Right lobe of liver (tissue), 6 donors: ENCODE data around the gene S100A7. TPM values are rescaled to one million over a fixed set of nuclear protein-coding genes. Genes with fewer than 3 reads are reported as not detected.

Experiments used
- ATAC-seq, 4 donors: fragments of 200-7000 bp; cut with Tn5 transposase; one replicate each; pipeline ENCODE4 v1.9.1; 2020; ENCODE audit warnings: mild to moderate bottlenecking in 4 of 4, moderate library complexity in 4 of 4
- DNase-seq, 3 donors: peaks; one replicate each; pipeline ENCODE4 v3.0.0-alpha.2; 2020
- H3K27ac ChIP-seq, 3 donors: fragments of 200-600 bp; one replicate each; pipeline ENCODE4 v1.8.0; 2022
- H3K27me3 ChIP-seq, 2 donors: fragments of 200-600 bp; one replicate each; pipeline ENCODE4 v1.8.0; 2022
- H3K36me3 ChIP-seq, 4 donors: fragments of 200-600 bp; sonication (generic) in 1 of 4; one replicate each; pipeline versions ENCODE4 v1.5.1 to v1.8.0; 2017 to 2022; ENCODE audit warnings: control low read depth in 1 of 4
- H3K4me1 ChIP-seq, 4 donors: fragments of 200-600 bp; sonication (generic) in 1 of 4; one replicate each; pipeline versions ENCODE4 v1.5.1 to v1.8.0; 2017 to 2022; ENCODE audit warnings: control low read depth in 1 of 4
- H3K4me3 ChIP-seq, 3 donors: fragments of 200-600 bp; one replicate each; pipeline ENCODE4 v1.8.0; 2022
- H3K9me3 ChIP-seq, 4 donors: fragments of 200-600 bp; sonication (generic) in 1 of 4; one replicate each; pipeline versions ENCODE4 v1.5.1 to v1.8.0; 2017 to 2022; ENCODE audit warnings: control low read depth in 1 of 4
- POLR2A ChIP-seq: fragments of 450-650 bp; IDR thresholded peaks from one replicate; pipeline ENCODE4 v1.6.1; 2017; ENCODE audit warnings: antibody characterized with exemption, mild to moderate bottlenecking
- WGBS: methylation state at CpG from one replicate; pipeline ENCODE4 v1.1.6; 2018; ENCODE audit warnings: low coverage, low lambda C conversion rate; ENCODE audit not compliant: insufficient coverage; ENCODE audit errors: missing lambda C conversion rate; 5-methylcytosine and 5-hydroxymethylcytosine counted together
- intact Hi-C, 2 donors: fragments of 100-400 bp; cut with DNase I; formaldehyde crosslinking; loops; one replicate each; pipeline versions ENCODE4 v1.11.2 to v1.14.1; 2022
- total RNA-seq, 6 experiments: library from RNA; depleted of rRNA in 2 of 6; stranded (reverse); fragments of >200 nt in 2 of 6; fragmentation: NEBNext Ultra II Directional in 3 of 6; extraction: Animal tissue kit (Norgen Biotek cat#: 25700) in 3 of 6; gene quantifications; one replicate each; pipeline versions ENCODE4 v1.1.0 to v1.2.4, GENCODE V29; 2016 to 2023
- TF ChIP-seq, protein P1 (sequence below), 4 donors: fragments of 200-600 bp in 3 of 4; fragments of 450-650 bp in 1 of 4; IDR thresholded peaks; one replicate each; pipeline versions ENCODE4 v1.5.1 to v1.8.0; 2016 to 2022; ENCODE audit warnings: antibody characterized with exemption in 4 of 4, mild to moderate bottlenecking in 2 of 4
- donor health status: DM: no; HTN: yes; CAD: no.
- donor health status: DM: no; HTN: no; CAD: no.
- donor health status: DM: no; HTN: no; CAD: no.
- donor health status: DM: no; HTN: yes; CAD: no.
- donor health status: DM: no; HTN: yes; CAD: no.

The S100A7 gene
- total RNA-seq, 6 experiments from 2014 or later = not detected

DNA sequence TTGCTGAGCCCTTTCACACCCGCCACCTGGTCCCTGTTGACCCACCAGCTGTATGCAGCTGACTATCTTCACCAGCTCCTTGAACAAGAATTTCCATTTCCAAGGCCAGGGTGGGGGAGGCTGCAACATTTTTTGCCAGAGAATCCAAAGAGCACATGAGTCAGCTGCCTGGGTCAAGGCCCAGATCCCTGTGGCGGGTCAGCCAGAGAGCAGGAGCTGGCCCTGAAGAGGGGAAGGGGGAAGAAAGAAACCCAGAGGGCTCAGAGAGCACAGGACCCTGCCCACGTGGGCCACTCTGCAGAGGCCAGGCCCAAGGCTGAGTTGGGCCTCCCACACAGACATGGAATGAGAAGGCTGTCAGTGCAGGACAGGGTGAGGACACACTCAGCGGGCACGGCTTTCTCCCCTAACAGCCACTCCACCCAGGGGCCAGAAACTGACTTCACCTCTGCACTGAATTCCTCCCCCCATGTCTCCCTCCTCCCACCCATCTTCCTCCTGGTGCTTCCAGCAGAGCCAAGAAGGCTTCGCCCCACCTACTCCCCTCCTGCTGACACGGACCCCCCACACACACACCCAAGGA is 46.5 kb upstream of the S100A7 start:
- Histone ChIP-seq H3K36me3 (no peaks in the 10 kb centered on the region), H3K27me3 (no peaks in the 10 kb centered on the region), H3K27ac (no peak overlapping the region), H3K4me1 (peaks cover 0 to 8% (median 2%) of the 10 kb centered on the region in 4 donors), H3K4me3 (no peak overlapping the region), H3K9me3 (no peaks in the 10 kb centered on the region)
- intact Hi-C loops = no loop called here
- TF ChIP-seq, protein P1, sequence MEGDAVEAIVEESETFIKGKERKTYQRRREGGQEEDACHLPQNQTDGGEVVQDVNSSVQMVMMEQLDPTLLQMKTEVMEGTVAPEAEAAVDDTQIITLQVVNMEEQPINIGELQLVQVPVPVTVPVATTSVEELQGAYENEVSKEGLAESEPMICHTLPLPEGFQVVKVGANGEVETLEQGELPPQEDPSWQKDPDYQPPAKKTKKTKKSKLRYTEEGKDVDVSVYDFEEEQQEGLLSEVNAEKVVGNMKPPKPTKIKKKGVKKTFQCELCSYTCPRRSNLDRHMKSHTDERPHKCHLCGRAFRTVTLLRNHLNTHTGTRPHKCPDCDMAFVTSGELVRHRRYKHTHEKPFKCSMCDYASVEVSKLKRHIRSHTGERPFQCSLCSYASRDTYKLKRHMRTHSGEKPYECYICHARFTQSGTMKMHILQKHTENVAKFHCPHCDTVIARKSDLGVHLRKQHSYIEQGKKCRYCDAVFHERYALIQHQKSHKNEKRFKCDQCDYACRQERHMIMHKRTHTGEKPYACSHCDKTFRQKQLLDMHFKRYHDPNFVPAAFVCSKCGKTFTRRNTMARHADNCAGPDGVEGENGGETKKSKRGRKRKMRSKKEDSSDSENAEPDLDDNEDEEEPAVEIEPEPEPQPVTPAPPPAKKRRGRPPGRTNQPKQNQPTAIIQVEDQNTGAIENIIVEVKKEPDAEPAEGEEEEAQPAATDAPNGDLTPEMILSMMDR (IDR thresholded peaks at IDR 0.05) = no peak
- no peak for TF ChIP-seq POLR2A
- DNase-seq (peak; percentile 72 to 75 (median 73)), ATAC-seq (peak; percentile 63 to 90 (median 82))
- WGBS = 75% methylated on average over 3 of the region's 7 CpGs

DNA sequence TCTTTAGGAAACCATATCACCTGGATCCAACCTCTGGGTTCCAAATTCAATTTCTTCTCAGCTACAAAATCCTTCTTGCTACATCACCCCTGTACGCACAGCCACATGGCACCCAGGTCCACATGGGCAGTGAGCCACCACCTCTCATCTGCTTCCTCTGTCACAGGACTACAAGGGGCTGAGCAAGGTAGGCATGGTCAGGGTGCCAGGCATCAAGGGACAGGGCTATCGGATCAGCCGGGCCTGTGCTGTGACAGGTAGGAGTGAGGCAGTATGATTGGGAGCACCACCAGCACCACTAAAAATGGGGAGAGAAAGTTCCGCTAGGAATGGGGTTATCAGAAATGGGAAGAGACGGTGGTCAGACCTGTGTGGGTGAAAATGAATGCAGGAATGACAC is 45.9 kb upstream of the S100A7 start:
- no peak overlapping the region for H3K27ac ChIP-seq
- intact Hi-C loops = no loop called here
- 84% methylated on average over 3 of the region's 5 CpGs for WGBS
- no peak for TF ChIP-seq POLR2A
- TF ChIP-seq, protein P1 (IDR thresholded peaks at IDR 0.05) = no peak
- peaks cover 0 to 8% (median 2%) of the 10 kb centered on the region in 4 donors for H3K4me1 ChIP-seq
- H3K36me3 ChIP-seq = no peaks in the 10 kb centered on the region
- H3K27me3 ChIP-seq = no peaks in the 10 kb centered on the region
- no peak overlapping the region for H3K4me3 ChIP-seq
- H3K9me3 ChIP-seq = no peaks in the 10 kb centered on the region
- ATAC-seq = no peak
- DNase-seq = no peak

DNA sequence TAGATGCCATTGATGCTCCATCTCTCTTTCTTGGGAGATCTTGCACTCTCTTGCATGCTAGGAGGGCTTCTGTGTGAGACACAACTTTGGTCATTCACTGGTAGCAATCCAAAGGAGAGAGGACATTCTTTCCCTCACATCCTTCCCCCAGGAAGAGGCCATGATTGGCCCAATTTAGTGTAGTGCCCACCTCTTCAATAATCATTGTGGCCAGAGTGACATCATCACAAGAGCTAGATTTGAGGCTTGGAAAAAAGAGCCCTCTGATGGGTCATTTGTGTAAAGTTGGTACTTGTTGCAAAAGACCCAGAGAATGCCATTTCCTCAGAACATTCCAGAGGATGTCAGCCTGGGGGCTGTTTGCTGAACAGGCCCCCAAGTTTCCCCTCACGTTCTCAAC is 45.1 kb upstream of the S100A7 start:
- H3K27me3 ChIP-seq = no peaks in the 10 kb centered on the region
- 79% methylated on average over 1 of the region's 1 CpG for WGBS
- H3K4me1 ChIP-seq = peaks cover 0 to 8% (median 2%) of the 10 kb centered on the region in 4 donors
- intact Hi-C loops = no loop called here
- H3K27ac ChIP-seq = no peak overlapping the region
- DNase-seq (no peak), ATAC-seq (no peak)
- no peak overlapping the region for H3K4me3 ChIP-seq
- no peak for TF ChIP-seq POLR2A
- TF ChIP-seq, protein P1 (IDR thresholded peaks at IDR 0.05) = no peak
- H3K9me3 ChIP-seq = no peaks in the 10 kb centered on the region
- no peaks in the 10 kb centered on the region for H3K36me3 ChIP-seq

DNA sequence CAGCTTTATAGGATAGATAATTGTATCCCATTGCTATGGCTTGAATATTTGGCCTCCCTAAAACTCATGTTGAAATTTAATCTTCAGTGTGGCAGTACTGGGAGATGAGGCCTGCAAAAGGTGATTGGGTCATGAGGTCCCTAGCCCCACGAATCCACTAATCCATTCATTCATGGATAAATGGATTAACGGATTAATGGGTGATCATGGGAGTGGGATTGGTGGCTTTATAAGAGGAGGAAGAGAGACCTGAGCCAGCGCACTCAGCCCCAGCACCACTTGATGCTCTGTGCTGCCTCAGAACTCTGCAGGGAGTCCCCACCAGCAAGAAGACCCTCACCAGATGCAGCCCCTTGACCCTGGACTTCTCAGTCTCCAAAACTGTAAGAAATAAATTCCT is 43.3 kb upstream of the S100A7 start:
- DNase-seq = no peak
- no peak overlapping the region for H3K4me3 ChIP-seq
- ATAC-seq = no peak
- no peak overlapping the region for H3K27ac ChIP-seq
- H3K4me1 ChIP-seq = peaks cover 0 to 8% (median 2%) of the 10 kb centered on the region in 4 donors
- no peaks in the 10 kb centered on the region for H3K9me3 ChIP-seq
- no peaks in the 10 kb centered on the region for H3K36me3 ChIP-seq
- intact Hi-C loops = no loop called here
- TF ChIP-seq, protein P1 (IDR thresholded peaks at IDR 0.05) = no peak
- TF ChIP-seq POLR2A = no peak
- 63% methylated on average over 3 of the region's 3 CpGs for WGBS
- H3K27me3 ChIP-seq = no peaks in the 10 kb centered on the region

DNA sequence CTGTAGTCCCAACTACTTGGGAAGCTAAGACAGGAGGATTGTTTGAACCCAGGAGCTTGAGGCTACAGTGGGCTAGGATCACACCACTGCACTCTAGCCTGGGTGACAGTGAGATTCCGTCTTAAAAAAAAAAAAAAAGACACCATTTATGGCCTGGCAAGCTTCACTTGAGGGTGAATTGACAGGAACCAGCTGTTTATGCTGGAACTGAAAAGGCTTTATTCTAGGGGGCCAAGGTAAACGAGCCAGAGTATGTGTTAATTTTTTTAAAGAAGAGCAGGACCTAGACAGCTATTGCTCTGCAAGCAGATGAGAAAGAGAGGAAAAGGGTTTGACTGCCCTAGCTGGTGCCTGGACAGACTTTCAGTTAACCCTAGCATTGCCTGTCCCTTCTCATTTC is 38.3 kb upstream of the S100A7 start:
- Histone ChIP-seq H3K36me3 (no peaks in the 10 kb centered on the region), H3K4me1 (no peaks in the 10 kb centered on the region), H3K9me3 (no peaks in the 10 kb centered on the region), H3K27me3 (no peaks in the 10 kb centered on the region), H3K4me3 (no peak overlapping the region), H3K27ac (no peak overlapping the region)
- TF ChIP-seq, protein P1 (IDR thresholded peaks at IDR 0.05) = no peak
- TF ChIP-seq POLR2A = no peak
- ATAC-seq (no peak), DNase-seq (no peak)
- intact Hi-C loops = no loop called here
- 0% methylated on average over 2 of the region's 2 CpGs for WGBS
